ENCODE measurements around the gene PLA2G4E. TPM values are rescaled to one million over a fixed set of nuclear protein-coding genes. Genes with fewer than 3 reads are reported as not detected.

Gene PLA2G4E, protein sequence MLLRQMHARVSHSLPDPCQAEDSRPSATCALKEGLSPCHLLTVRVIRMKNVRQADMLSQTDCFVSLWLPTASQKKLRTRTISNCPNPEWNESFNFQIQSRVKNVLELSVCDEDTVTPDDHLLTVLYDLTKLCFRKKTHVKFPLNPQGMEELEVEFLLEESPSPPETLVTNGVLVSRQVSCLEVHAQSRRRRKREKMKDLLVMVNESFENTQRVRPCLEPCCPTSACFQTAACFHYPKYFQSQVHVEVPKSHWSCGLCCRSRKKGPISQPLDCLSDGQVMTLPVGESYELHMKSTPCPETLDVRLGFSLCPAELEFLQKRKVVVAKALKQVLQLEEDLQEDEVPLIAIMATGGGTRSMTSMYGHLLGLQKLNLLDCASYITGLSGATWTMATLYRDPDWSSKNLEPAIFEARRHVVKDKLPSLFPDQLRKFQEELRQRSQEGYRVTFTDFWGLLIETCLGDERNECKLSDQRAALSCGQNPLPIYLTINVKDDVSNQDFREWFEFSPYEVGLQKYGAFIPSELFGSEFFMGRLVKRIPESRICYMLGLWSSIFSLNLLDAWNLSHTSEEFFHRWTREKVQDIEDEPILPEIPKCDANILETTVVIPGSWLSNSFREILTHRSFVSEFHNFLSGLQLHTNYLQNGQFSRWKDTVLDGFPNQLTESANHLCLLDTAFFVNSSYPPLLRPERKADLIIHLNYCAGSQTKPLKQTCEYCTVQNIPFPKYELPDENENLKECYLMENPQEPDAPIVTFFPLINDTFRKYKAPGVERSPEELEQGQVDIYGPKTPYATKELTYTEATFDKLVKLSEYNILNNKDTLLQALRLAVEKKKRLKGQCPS
- not detected in 2 replicates for total RNA-seq (2021)
- Bru-seq, nascent RNA, result percentile 5 among the genes with signal in this experiment
- percentile 1 among the genes with signal in this experiment for BruChase-seq, experiment 1, labeled RNA remaining after a 2-hour chase
- percentile 4 among the genes with signal in this experiment for BruChase-seq, experiment 2, labeled RNA remaining after a 6-hour chase
- long read RNA-seq, result 0 reads

DNA sequence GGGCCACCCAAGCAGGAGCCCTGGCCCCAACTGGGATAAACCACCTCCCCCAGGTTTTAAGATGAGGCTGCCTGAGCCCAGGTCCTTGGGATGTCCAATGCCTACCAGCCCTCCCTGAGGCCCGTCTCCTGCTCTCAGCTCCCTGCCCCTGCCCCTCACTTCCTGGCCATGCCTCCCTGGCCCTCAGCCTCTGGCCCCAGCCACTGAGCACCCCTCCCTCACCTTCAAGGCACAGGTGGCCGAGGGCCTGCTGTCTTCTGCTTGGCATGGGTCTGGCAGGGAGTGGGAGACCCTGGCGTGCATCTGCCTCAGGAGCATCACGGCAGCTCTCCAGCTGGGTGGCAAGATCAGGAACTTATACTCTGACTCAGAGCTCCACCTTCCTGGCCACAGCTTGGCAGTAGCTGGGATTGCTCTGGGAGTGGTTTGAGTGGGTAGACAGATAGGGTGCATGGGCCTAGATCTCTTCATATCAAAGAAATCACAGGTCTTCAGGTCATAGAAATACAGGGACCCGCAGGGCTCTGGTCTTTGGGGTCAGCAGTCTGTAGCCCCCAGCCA is at the start of gene PLA2G4E:
Gene PLA2G4E, minus strand, starts transcription at position 330 of the 561 bp plus-strand sequence. Its CDS starts 12 bp downstream, at position 318.
- no peak for TF ChIP-seq EZH2 (IDR thresholded peaks at IDR 0.05; ENCODE audit: borderline replicate concordance, low read depth, low read length, poor library complexity, severe bottlenecking)
- TF ChIP-seq, protein P1, sequence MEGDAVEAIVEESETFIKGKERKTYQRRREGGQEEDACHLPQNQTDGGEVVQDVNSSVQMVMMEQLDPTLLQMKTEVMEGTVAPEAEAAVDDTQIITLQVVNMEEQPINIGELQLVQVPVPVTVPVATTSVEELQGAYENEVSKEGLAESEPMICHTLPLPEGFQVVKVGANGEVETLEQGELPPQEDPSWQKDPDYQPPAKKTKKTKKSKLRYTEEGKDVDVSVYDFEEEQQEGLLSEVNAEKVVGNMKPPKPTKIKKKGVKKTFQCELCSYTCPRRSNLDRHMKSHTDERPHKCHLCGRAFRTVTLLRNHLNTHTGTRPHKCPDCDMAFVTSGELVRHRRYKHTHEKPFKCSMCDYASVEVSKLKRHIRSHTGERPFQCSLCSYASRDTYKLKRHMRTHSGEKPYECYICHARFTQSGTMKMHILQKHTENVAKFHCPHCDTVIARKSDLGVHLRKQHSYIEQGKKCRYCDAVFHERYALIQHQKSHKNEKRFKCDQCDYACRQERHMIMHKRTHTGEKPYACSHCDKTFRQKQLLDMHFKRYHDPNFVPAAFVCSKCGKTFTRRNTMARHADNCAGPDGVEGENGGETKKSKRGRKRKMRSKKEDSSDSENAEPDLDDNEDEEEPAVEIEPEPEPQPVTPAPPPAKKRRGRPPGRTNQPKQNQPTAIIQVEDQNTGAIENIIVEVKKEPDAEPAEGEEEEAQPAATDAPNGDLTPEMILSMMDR (conservative IDR thresholded peaks at IDR 0.05; ENCODE audit: low read depth, low read length), result no peak
- Histone ChIP-seq H3K27ac (ENCODE audit: low read depth, low read length, poor library complexity, severe bottlenecking) (no peak within 1 kb of the TSS), H3K4me3 (ENCODE audit: low read depth, low read length, poor library complexity, severe bottlenecking) (no peak within 1 kb of the TSS), H3K36me3 (ENCODE audit: insufficient read depth, low read length, poor library complexity, severe bottlenecking) (no peaks in the 10 kb centered on the region), H3K9me3 (ENCODE audit: low read depth, low read length, poor library complexity, severe bottlenecking) (no peaks in the 10 kb centered on the region), H3K27me3 (replicated peaks; ENCODE audit: insufficient read depth, low read depth, low read length, poor library complexity) (no peaks in the 10 kb centered on the region), H3K4me1 (ENCODE audit: insufficient read depth, low read length, poor library complexity, severe bottlenecking) (no peaks in the 10 kb centered on the region)
- CTCF ChIA-PET, result no interaction called here
- DNase-seq (ENCODE audit: low spot score), result no peak
- POLR2A ChIA-PET (ENCODE audit: low non-redundant PET), result no interaction called here
- intact Hi-C loops (cut with micrococcal nuclease; ENCODE audit: unreplicated experiment), result no loop called here
- no TSS peak for BruUV-seq (replicated peaks)

DNA sequence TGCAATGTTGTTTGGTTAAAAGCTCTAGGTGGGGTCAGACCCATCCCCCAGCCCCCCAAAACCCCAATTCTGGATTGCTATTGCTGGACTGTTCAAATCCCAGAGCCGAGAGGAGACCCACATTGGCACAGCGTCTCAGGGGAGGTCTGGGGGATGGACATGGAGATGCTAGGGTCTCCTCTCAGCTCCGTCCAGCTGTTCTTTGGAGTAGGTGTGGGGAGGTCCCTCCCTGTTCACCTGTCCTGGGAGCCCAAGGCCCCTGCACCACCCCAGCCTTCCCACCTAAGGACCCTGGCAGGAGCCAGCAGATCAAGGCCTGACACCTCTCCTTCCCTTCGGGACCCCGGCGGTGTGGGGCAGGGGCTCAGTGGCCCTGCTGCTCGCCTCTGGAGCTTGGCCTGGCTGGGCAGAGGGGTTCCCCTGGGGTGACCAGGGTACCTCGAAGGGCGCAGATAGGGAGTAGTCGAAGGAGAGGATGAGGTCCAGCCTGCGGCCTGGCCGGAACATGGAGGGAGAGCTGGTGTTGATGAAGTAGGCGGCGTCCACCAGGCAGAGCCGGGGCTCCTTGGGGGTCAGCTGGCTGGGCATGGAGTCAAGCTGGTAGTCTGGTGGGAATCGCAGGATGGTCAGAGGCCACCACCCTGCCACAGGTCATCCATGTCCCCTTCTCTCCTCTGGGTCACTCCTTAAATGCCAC is 49.6 kb upstream of the PLA2G4E start:
- BruUV-seq (replicated peaks), result no TSS peak
- Histone ChIP-seq H3K27ac (ENCODE audit: low read depth, low read length, poor library complexity, severe bottlenecking) (no peak overlapping the region), H3K4me3 (ENCODE audit: low read depth, low read length, poor library complexity, severe bottlenecking) (no peak overlapping the region), H3K9me3 (ENCODE audit: low read depth, low read length, poor library complexity, severe bottlenecking) (no peaks in the 10 kb centered on the region), H3K36me3 (ENCODE audit: insufficient read depth, low read length, poor library complexity, severe bottlenecking) (no peaks in the 10 kb centered on the region), H3K4me1 (ENCODE audit: insufficient read depth, low read length, poor library complexity, severe bottlenecking) (no peaks in the 10 kb centered on the region), H3K27me3 (replicated peaks; ENCODE audit: insufficient read depth, low read depth, low read length, poor library complexity) (no peaks in the 10 kb centered on the region)
- TF ChIP-seq, protein P1 (conservative IDR thresholded peaks at IDR 0.05; ENCODE audit: low read depth, low read length), result no peak
- no peak for TF ChIP-seq EZH2 (IDR thresholded peaks at IDR 0.05; ENCODE audit: borderline replicate concordance, low read depth, low read length, poor library complexity, severe bottlenecking)
- POLR2A ChIA-PET (ENCODE audit: low non-redundant PET), result no interaction called here
- CTCF ChIA-PET, result no interaction called here
- intact Hi-C loops (cut with micrococcal nuclease; ENCODE audit: unreplicated experiment), result no loop called here
- DNase-seq (ENCODE audit: low spot score), result no peak
